T-helper 2 cell treated with Interferon-gamma antibody and Interleukin-4, amounts not matched to agents 100 ng/mL and 5 ng/mL, for 36 hours (primary cell): Measurements from ENCODE around the gene TGFB2. TPM values are rescaled to one million over a fixed set of nuclear protein-coding genes. Genes with fewer than 3 reads are reported as not detected.

Experiments used
- intact Hi-C: fragments of 100-400 bp; cut with micrococcal nuclease; formaldehyde crosslinking; loops from one replicate; pipeline ENCODE4 v1.15.1; 2023
- total RNA-seq: library from RNA; stranded (reverse); gene quantifications from 2 replicates; pipeline ENCODE4 v1.2.3, GENCODE V29; 2022

TGFB2 gene
- total RNA-seq, 1 donor from 2014 or later: not detected

GRCh38 chr1:218330043-218330623, 15.0 kb upstream of the TGFB2 start:
- intact Hi-C loops: loop anchor here (1.0 to 2.0 kb wide), 4 partner anchors 15 to 1331 kb away; partner anchors contain the start of gene TGFB2

- intact Hi-C loops: no loop called here
Observed at GRCh38 chr1:218332416-218332815, 12.7 kb upstream of the TGFB2 start.

GRCh38 chr1:218336328-218336727, 8.8 kb upstream of the TGFB2 start:
- intact Hi-C loops: no loop called here

- intact Hi-C loops: loop anchor here (2.0 kb wide), 2 partner anchors 181 to 1321 kb away; no protein-coding TSS in a partner anchor
Observed at GRCh38 chr1:218339267-218339831, 5.8 kb upstream of the TGFB2 start.

- intact Hi-C loops: no loop called here
Observed at GRCh38 chr1:218341325-218341724, 3.8 kb upstream of the TGFB2 start.

GRCh38 chr1:218342091-218342490, 3.0 kb upstream of the TGFB2 start:
- intact Hi-C loops: no loop called here

GRCh38 chr1:218345673-218346390, 696 bp downstream of the TGFB2 start:
- intact Hi-C loops: loop anchor here (2.0 to 5.0 kb wide), 3 partner anchors 15 to 826 kb away; partner anchors contain the start of gene LYPLAL1

GRCh38 chr1:218346391-218347204, 1.5 kb downstream of the TGFB2 start:
- intact Hi-C loops: loop anchor here (5.0 kb wide), 1 partner anchor 826 kb away; the partner anchor contains the start of gene LYPLAL1

GRCh38 chr1:218347336-218347722, 2.2 kb downstream of the TGFB2 start:
- intact Hi-C loops: loop anchor here (5.0 kb wide), 1 partner anchor 825 kb away; the partner anchor contains the start of gene LYPLAL1

- intact Hi-C loops: loop anchor here (5.0 kb wide), 1 partner anchor 824 kb away; the partner anchor contains the start of gene LYPLAL1
Observed at GRCh38 chr1:218347723-218348627, 2.8 kb downstream of the TGFB2 start.

- intact Hi-C loops: loop anchor here (5.0 kb wide), 1 partner anchor 824 kb away; the partner anchor contains the start of gene LYPLAL1
Observed at GRCh38 chr1:218348628-218349071, 3.5 kb downstream of the TGFB2 start.

- intact Hi-C loops: loop anchor here (5.0 kb wide), 1 partner anchor 823 kb away; the partner anchor contains the start of gene LYPLAL1
Observed at GRCh38 chr1:218349348-218350034, 4.4 kb downstream of the TGFB2 start.

- intact Hi-C loops: no loop called here
Observed at GRCh38 chr1:218350035-218350525, 4.9 kb downstream of the TGFB2 start.

- intact Hi-C loops: no loop called here
Observed at GRCh38 chr1:218350801-218351266, 5.7 kb downstream of the TGFB2 start.

GRCh38 chr1:218351391-218352074, 6.4 kb downstream of the TGFB2 start:
- intact Hi-C loops: no loop called here

GRCh38 chr1:218352075-218352438, 6.9 kb downstream of the TGFB2 start:
- intact Hi-C loops: no loop called here

GRCh38 chr1:218353656-218354055, 8.5 kb downstream of the TGFB2 start:
- intact Hi-C loops: no loop called here

GRCh38 chr1:218355278-218355677, 10.1 kb downstream of the TGFB2 start:
- intact Hi-C loops: no loop called here
